OCI-LY7 (cell line): ENCODE data around the gene RXRA. TPM values are rescaled to one million over a fixed set of nuclear protein-coding genes. Genes with fewer than 3 reads are reported as not detected.

Source experiments
- BruUV-seq: library from RNA; stranded (reverse); fragments of 400-500 nt; replicated peaks from 2 replicates; lab custom pipeline; 2021; lab: Mats Ljungman, UMichigan
- CTCF ChIA-PET: fragments of 300-600 bp; sonication (Branson Sonifier 250); formaldehyde crosslinking; loops from one replicate; lab custom pipeline; 2022; ENCODE audit warnings: antibody characterized with exemption; ENCODE audit not compliant: unreplicated experiment; lab: Charles Lee
- POLR2A ChIA-PET: fragments of 300-600 bp; sonication (Branson Sonifier 250); formaldehyde crosslinking; loops from one replicate; lab custom pipeline; 2022; ENCODE audit warnings: antibody characterized with exemption; lab: Charles Lee
- DNase-seq: peaks from one replicate; pipeline ENCODE4 v3.0.0-alpha.2; 2015; ENCODE audit warnings: low spot score
- H2AFZ ChIP-seq: fragments of 200-600 bp; sonication (generic), shearing (Covaris generic); 2 replicates; pipeline ENCODE4 v1.6.1; 2014; ENCODE audit warnings: mild to moderate bottlenecking, antibody characterized with exemption, low read length, moderate library complexity
- H3K27ac ChIP-seq: fragments of 200-600 bp; sonication (generic); 2 replicates; pipeline ENCODE4 v1.5.1; 2014; ENCODE audit warnings: mixed run types, low read depth, mild to moderate bottlenecking, moderate library complexity, low read length, inconsistent platforms; ENCODE audit not compliant: poor library complexity, severe bottlenecking
- H3K36me3 ChIP-seq: fragments of 200-600 bp; sonication (generic); 2 replicates; pipeline ENCODE4 v1.6.1; 2014; ENCODE audit warnings: mild to moderate bottlenecking, antibody characterized with exemption, low read length, moderate library complexity, mixed read lengths; ENCODE audit not compliant: insufficient read depth
- H3K4me1 ChIP-seq: fragments of 200-600 bp; sonication (generic); 2 replicates; pipeline ENCODE4 v1.5.1; 2014; ENCODE audit warnings: mild to moderate bottlenecking, low read length; ENCODE audit not compliant: insufficient read depth, poor library complexity, severe bottlenecking
- H3K4me2 ChIP-seq: fragments of 200-600 bp; sonication (generic); 2 replicates; pipeline ENCODE4 v1.6.1; 2014; ENCODE audit warnings: mild to moderate bottlenecking, low read length
- H3K4me3 ChIP-seq: fragments of 200-600 bp; sonication (generic); 2 replicates; pipeline ENCODE4 v1.5.1; 2014; ENCODE audit warnings: mild to moderate bottlenecking, low read depth, low read length; ENCODE audit not compliant: poor library complexity, severe bottlenecking
- H3K79me2 ChIP-seq: fragments of 200-600 bp; sonication (generic); 2 replicates; pipeline ENCODE4 v1.6.1; 2016; ENCODE audit warnings: low read depth, mild to moderate bottlenecking, low read length, moderate library complexity, mixed read lengths; ENCODE audit not compliant: insufficient read depth
- H3K9me2 ChIP-seq: fragments of 200-600 bp; sonication (generic); 2 replicates; pipeline ENCODE4 v1.6.1; 2016; ENCODE audit warnings: mild to moderate bottlenecking, low read length, mixed read lengths; ENCODE audit not compliant: insufficient read depth
- H3K9me3 ChIP-seq: fragments of 200-600 bp; sonication (generic); 2 replicates; pipeline ENCODE4 v1.6.1; 2014; ENCODE audit warnings: mild to moderate bottlenecking, mixed run types, low read length, mixed read lengths
- H4K20me1 ChIP-seq: fragments of 200-600 bp; sonication (generic); 2 replicates; pipeline ENCODE4 v1.6.1; 2014; ENCODE audit warnings: mild to moderate bottlenecking, antibody characterized with exemption, low read length, moderate library complexity, mixed read lengths; ENCODE audit not compliant: insufficient read depth
- EZH2phosphoT487 ChIP-seq: fragments of 200-600 bp; sonication (generic); IDR thresholded peaks from 2 replicates; pipeline ENCODE4 v1.6.1; 2018; ENCODE audit warnings: low read depth, borderline replicate concordance, mild to moderate bottlenecking, mixed run types, antibody characterized with exemption, low read length, moderate library complexity, mixed read lengths
- intact Hi-C: fragments of 100-400 bp; cut with micrococcal nuclease; formaldehyde crosslinking; loops from one replicate; pipeline ENCODE4 v1.10.0; 2022; ENCODE audit not compliant: unreplicated experiment
- total RNA-seq, 2 experiments: library from RNA; depleted of rRNA in 1 of 2; stranded (reverse); fragments of >200 nt in 1 of 2; shearing (Covaris generic) in 1 of 2; gene quantifications; 2 replicates each; pipeline ENCODE4 v1.2.3, GENCODE V29; 2014 to 2022
- TF ChIP-seq, protein P1 (sequence below): fragments of 200-600 bp; sonication (generic); conservative IDR thresholded peaks from 2 replicates; pipeline ENCODE4 v1.5.1; 2014; ENCODE audit warnings: mild to moderate bottlenecking, antibody characterized with exemption, low read length, moderate library complexity, mixed read lengths

RXRA gene
- total RNA-seq, 2 experiments from 2014 or later, result 0.25 to 0.40 TPM

DNA sequence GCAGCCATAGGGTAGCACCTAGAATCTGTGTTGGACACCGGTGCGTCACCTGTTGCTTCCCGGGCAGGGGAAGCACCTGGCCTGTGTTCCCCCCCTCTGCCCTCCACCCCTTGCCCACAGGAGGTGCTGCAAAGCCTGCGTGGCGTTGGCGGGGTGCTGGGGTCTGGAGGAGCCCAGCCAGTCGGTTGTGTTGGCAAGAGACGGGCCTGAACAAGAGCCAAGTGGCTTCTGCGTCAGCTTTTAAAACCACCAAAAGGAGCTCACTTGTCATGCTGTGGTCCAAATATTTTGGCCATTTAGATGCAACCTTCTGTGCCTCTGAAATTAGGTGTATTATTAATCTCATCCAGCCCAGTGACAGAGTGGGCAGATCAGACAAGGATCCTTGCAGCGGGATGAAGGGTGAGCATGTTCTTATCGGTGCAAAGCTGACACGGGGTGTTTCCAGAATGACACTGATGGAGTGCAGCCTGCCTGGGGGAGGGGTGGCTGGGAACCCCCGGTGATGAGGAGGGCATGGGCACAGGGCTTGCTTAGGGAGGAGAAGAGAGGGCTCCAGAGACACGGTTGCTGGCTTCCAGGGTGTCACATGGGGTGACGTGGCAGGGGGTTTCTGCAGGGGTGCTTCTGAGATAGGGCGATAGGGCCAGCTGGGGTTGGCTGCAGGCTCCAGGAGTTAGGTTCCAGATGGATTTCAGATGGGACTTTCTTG lies 9.7 kb upstream of the RXRA start:
- DNase-seq, result no peak
- no peaks in the 10 kb centered on the region for H3K36me3 ChIP-seq
- no peak overlapping the region for H2AFZ ChIP-seq
- no peaks in the 10 kb centered on the region for H3K9me2 ChIP-seq
- no peaks in the 10 kb centered on the region for H4K20me1 ChIP-seq
- ChIA-PET CTCF (no interaction called here), POLR2A (interaction anchor here (1.2 kb wide), 1 partner anchor 131 kb away, joined by 3 read pairs; no protein-coding TSS in a partner anchor)
- no peak overlapping the region for H3K4me3 ChIP-seq
- intact Hi-C loops, result no loop called here
- no peak overlapping the region for H3K4me2 ChIP-seq
- no peaks in the 10 kb centered on the region for H3K79me2 ChIP-seq
- no peak overlapping the region for H3K27ac ChIP-seq
- H3K9me3 ChIP-seq, result no peaks in the 10 kb centered on the region
- H3K4me1 ChIP-seq, result no peaks in the 10 kb centered on the region
- TF ChIP-seq, protein P1, sequence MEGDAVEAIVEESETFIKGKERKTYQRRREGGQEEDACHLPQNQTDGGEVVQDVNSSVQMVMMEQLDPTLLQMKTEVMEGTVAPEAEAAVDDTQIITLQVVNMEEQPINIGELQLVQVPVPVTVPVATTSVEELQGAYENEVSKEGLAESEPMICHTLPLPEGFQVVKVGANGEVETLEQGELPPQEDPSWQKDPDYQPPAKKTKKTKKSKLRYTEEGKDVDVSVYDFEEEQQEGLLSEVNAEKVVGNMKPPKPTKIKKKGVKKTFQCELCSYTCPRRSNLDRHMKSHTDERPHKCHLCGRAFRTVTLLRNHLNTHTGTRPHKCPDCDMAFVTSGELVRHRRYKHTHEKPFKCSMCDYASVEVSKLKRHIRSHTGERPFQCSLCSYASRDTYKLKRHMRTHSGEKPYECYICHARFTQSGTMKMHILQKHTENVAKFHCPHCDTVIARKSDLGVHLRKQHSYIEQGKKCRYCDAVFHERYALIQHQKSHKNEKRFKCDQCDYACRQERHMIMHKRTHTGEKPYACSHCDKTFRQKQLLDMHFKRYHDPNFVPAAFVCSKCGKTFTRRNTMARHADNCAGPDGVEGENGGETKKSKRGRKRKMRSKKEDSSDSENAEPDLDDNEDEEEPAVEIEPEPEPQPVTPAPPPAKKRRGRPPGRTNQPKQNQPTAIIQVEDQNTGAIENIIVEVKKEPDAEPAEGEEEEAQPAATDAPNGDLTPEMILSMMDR, result no peak
- TF ChIP-seq EZH2phosphoT487, result no peak
- BruUV-seq, result no TSS peak

DNA sequence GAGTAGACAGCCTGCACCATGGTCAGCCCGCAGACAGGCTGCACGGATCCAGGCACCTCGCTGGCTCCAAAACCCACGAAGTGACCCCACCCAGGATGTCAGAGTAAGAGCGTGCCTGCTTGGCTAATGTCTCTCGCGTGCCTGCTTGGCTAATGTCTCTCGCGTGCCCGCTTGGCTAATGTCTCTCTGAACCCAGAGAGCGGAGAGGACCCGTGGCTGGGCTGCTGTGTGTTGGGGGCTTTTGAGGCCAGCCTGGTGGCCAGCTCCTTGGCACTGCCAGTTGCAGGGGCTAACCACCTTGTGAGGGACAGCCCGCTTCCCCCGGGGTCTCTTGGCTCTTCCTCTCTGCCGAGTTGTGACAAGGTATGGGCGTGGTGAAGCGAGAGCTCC lies 8.9 kb upstream of the RXRA start:
- intact Hi-C loops, result no loop called here
- Histone ChIP-seq H3K36me3 (no peaks in the 10 kb centered on the region), H3K9me2 (no peaks in the 10 kb centered on the region), H4K20me1 (no peaks in the 10 kb centered on the region), H3K27ac (no peak overlapping the region), H3K9me3 (no peaks in the 10 kb centered on the region), H3K79me2 (no peaks in the 10 kb centered on the region), H3K4me1 (no peaks in the 10 kb centered on the region), H3K4me2 (no peak overlapping the region), H3K4me3 (no peak overlapping the region), H2AFZ (no peak overlapping the region)
- BruUV-seq, result no TSS peak
- no peak for DNase-seq
- CTCF ChIA-PET, result interaction anchor here (0.7 kb wide), 1 partner anchor 59 kb away, joined by 3 read pairs; no protein-coding TSS in a partner anchor
- POLR2A ChIA-PET, result interaction anchor here (1.2 kb wide), 1 partner anchor 132 kb away, joined by 3 read pairs; no protein-coding TSS in a partner anchor
- TF ChIP-seq, protein P1, result no peak
- TF ChIP-seq EZH2phosphoT487, result no peak
